ENCODE measurements around the gene LIF.

DNA sequence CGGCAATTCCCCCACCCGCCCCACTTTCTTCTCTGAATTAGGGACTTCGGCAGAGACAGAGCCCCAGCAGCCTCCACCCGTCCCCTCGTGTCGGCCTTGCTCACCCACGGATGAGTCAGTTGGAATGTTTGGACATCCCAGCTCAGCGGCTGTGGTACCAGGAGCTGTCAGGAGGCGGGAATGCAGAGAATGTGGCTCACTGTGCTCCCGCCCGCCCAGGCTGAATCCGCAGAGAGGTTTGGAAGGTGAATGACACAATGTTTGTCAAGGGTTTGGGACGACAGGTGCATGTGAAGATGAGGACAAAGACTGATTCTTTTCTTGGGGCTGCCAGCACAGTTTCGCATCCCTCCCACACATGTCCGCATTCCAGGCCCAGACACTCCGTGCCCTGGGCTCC, 39.6 kb downstream of the LIF start:
- no peak for TF ChIP-seq EZH2 (IDR thresholded peaks at IDR 0.05; ENCODE audit: insufficient read depth, poor library complexity, severe bottlenecking)
- TF ChIP-seq EZH2phosphoT487 (IDR thresholded peaks at IDR 0.05; ENCODE audit: insufficient read depth, low read depth), result no peak

All from GM23248 (cell line).